Stimulated activated CD8-positive, alpha-beta memory T cell treated with anti-CD3 and anti-CD28 coated beads, Interleukin-2, amount 100 ng/mL, for 48 hours (primary cell): Measurements from ENCODE around the gene LOXL3.
A peak's percentile ranks its signal among the peaks of the same experiment; 100 is the strongest.
"Not testable (repeated sequence)": the region's sequence is repeated elsewhere in the genome, so short reads cannot be mapped to it uniquely, and the experiment has no call there.

Experiments
- DNase-seq, 2 donors: peaks; one replicate each; pipeline ENCODE4 v3.0.0-alpha.2; 2020; ENCODE audit warnings: low read depth in 2 of 2

The LOXL3 gene

DNA sequence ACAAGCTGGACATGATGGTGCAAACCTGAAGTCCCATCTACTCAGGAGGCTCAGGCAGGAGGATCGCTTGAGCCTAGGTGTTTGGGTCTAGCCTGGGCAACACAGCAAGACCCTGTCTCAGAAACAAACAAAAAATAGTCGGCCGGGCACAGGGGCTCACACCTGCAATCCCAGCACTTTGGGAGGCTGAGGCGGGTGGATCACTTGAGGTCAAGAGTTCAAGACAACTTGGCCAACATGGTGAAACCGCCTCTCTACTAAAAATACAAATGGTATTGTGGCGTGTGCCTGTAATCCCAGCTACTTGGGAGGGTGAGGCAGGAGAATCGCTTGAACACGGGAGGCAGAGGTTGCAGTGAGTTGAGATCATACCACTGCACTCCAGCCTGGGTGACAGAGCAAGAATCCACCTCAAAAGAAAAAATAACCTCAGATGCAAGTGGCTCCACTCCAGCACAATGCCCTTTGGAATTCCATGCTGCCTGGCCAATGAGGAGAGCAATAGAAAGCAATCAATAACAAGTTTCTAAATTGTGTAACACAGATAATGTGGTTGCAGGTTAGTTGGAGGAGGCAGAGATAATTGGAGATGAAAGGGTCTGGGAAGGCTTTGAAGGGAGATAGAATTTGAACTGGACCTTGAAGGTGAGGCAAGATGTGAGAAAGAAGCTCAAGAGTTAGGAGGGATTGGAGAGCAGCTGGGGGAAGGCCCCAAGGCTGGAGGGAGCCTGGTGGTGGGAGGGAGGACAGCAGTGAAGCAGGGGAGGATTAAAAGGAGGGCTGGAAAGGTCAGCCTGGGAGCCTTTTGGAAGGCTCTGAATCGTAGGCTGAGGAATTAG, 64.9 kb downstream of the LOXL3 start:
- DNase-seq = no peak

DNA sequence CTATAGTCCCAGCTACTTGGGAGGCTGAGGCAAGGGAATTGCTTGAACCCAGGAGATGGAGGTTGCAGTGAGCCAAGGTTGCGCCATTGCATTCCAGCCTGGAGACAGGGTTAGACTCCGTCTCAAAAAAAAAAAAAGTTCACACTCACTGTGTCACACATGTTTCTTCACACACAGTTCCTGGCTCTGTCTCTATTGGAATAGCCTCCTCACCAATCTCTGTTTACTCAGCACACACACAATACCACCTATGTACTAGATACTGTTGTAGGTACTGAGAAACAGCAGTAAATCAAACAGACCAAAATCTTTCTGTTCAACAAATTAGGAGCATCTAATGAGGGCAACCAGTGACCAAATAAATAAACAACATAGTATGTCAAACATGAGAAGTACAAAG, 67.6 kb downstream of the LOXL3 start:
- DNase-seq = no peak

DNA sequence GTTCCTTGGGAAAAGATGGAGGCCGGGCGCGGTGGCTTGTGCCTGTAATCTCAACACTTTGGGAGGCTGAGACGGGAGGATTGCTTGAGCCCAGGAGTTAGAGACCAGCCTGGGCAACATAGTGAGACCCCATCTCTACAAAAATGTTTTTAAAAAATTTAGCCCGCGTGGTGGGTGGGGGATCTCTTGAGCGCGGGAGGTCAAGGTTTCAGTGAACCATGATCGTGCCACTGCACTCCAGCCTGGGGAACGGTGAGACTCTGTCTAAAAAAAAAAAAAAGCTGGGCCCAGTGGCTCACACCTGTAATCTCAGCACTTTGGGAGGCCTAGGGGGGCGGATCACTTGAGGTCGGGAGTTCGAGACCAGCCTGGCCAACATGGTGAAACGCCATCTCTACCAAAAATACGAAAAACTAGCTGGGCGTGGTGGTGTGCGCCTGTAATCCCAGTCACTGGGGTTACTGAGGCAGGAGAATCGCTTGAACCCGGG, 70.0 kb downstream of the LOXL3 start:
- DNase-seq = not testable (repeated sequence)

DNA sequence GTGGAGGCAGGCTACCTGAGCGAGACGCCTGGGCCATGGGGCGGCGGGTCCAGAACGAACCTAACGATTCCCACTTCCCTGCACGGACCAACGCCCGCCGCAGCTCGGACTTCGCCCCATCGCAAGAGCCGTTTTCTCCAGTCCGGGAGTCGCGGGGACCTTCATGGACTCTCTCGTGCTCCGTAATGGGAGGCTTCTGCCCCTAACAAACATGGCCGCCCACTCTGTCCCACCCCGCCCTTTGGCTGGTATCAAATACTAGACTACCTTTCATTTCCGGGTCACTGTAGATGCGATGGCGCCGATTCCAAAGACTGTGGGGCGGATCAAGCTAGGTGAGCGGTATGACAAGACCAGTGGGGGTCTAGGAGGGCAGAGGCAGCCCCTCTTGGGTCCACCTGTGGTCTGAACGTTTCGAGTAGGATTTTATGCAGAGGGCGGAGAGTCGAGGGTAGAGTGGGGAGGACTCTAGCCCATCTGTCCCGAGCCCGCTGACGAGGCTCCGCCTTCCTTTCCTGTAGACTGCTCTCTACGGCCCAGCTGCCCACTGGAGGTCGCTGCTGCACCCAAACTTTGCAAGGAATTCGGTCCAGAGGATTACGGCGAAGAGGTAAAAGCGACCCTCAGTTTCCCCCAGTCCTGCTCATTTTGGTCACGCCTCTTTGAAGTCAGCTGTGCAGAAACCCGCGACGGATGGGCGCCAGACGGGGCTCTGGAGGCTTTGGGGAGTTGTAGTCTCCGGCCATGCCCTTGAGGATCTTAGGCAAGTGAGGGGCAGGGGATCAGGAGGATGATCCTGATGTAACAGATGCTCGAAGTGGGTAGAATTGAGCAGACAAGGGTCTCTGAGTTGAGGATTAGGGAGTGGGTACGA, 70.7 kb downstream of the LOXL3 start, which contains the start of the genes CCDC142 and TTC31:
TSS of gene CCDC142 (minus strand) at position 198 of the 874 bp plus-strand sequence. CDS start at position 37, 161 bp downstream.
TSS of gene TTC31 (plus strand) at position 281 of the 874 bp plus-strand sequence. CDS start at position 296, 15 bp downstream.
- DNase-seq = peak; percentile 88 to 89
